Psoas muscle (tissue), 8 donors: ENCODE results near the gene BPNT1. TPM values are rescaled to one million over a fixed set of nuclear protein-coding genes. Genes with fewer than 3 reads are reported as not detected.
"Not testable (repeated sequence)": the region's sequence is repeated elsewhere in the genome, so short reads cannot be mapped to it uniquely, and the experiment has no call there.

Experiments
- ATAC-seq, 4 donors: fragments of 200-7000 bp; cut with Tn5 transposase; one replicate each; pipeline ENCODE4 v1.9.1; 2020; ENCODE audit warnings: moderate library complexity in 3 of 4, mild to moderate bottlenecking in 2 of 4
- DNase-seq, 2 donors: peaks; one replicate each; pipeline ENCODE4 v3.0.0-alpha.2; 2020
- H3K27ac ChIP-seq: fragments of 200-600 bp; one replicate; pipeline ENCODE4 v1.8.0; 2022
- H3K27me3 ChIP-seq, 3 donors: fragments of 200-600 bp in 1 of 3; one replicate each; pipeline versions ENCODE4 v1.6.1 to v1.8.0; 2013 to 2022; ENCODE audit warnings: low read length in 2 of 3, mild to moderate bottlenecking in 2 of 3, moderate library complexity in 1 of 3; ENCODE audit not compliant: insufficient read depth in 3 of 3
- H3K36me3 ChIP-seq, 2 donors: fragments of 200-600 bp in 1 of 2; one replicate each; pipeline versions ENCODE4 v1.6.1 to v1.8.0; 2013 to 2022; ENCODE audit warnings: low read depth in 1 of 2, mild to moderate bottlenecking in 1 of 2, moderate library complexity in 1 of 2; ENCODE audit not compliant: insufficient read depth in 1 of 2
- H3K4me1 ChIP-seq: fragments of 200-600 bp; one replicate; pipeline ENCODE4 v1.8.0; 2022
- H3K4me3 ChIP-seq: fragments of 200-600 bp; one replicate; pipeline ENCODE4 v1.8.0; 2022; ENCODE audit warnings: mild to moderate bottlenecking
- H3K9me3 ChIP-seq: fragments of 200-600 bp; one replicate; pipeline ENCODE4 v1.8.0; 2022
- WGBS, 3 donors: extraction: QIAGEN DNeasy Blood & Tissue Kit; methylation state at CpG; one replicate each; pipeline versions ENCODE4 v1.1.6 to v1.1.7; 2013; 5-methylcytosine and 5-hydroxymethylcytosine counted together
- intact Hi-C, 2 donors: fragments of 100-400 bp; cut with DNase I; formaldehyde crosslinking; loops; one replicate each; pipeline versions ENCODE4 v1.11.0 to v1.14.2; 2022
- polyA plus RNA-seq, 3 donors: library from polyadenylated mRNA; stranded (reverse); fragments of 200-250 nt; gene quantifications; one replicate each; pipeline ENCODE4 v1.2.3, GENCODE V29; 2013
- total RNA-seq, 4 donors: library from RNA; stranded (reverse); fragmentation: NEBNext Ultra II Directional in 2 of 4; extraction: Animal tissue kit (Norgen Biotek cat#: 25700) in 2 of 4; gene quantifications; one replicate each; pipeline versions ENCODE4 v1.2.1 to v1.2.4, GENCODE V29; 2021 to 2023
- TF ChIP-seq, protein P1 (sequence below): fragments of 200-600 bp; IDR thresholded peaks from one replicate; pipeline ENCODE4 v1.8.0; 2022; ENCODE audit warnings: antibody characterized with exemption
- donor health status: healthy with polysubstance abuse.
- donor health status: DM: no; HTN: no; CAD: no; lungs with moderate emphysema.
- donor health status: Bipolar disorder and iron deficiency.
- donor health status: healthy.
- donor health status: DM: yes; HTN: yes; CAD: no.
- donor health status: DM: no; HTN: no; CAD: no.
- donor health status: DM: no; HTN: no; CAD: no.
- donor health status: DM: yes; HTN: yes; CAD: no.

The BPNT1 gene
- total and polyA plus RNA-seq, 7 donors, result 5.8 to 12.3 (median 8.3) TPM

DNA sequence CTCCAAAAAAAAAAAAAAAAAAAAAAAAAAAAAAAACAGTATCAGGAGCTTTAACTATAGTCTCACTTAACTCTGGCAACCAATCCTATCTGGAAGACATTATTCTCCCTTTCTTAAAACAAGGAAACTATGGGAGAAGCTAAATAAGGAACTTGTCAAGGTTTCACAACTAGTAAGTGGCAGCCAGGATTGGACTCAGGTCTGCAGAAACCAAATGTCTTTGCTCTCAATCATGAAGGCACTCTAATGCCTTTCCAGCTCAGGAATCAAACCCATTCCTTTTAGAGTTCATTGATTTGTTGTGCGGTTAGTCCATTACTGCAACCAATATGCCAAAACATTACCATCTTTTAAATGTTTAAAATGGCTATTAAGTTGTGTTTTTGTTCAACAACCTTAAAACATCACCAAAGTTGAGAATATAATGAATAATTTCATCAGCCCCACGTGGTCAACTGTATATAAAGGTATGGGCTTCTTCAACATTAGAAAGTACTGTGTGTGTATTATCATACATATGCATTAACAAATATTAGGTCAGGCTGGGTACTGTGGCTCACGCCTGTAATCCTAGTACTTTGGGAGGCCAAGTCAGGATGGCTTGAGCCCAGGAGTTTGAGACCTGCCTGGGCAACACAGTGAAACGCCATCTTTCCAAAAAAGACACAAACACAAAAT lies 44.8 kb downstream of the BPNT1 start:
- Histone ChIP-seq H3K4me3 (peak overlapping the region; percentile 83), H3K4me1 (peaks cover 16% of the 10 kb centered on the region), H3K36me3 (peaks cover 0 to 14% of the 10 kb centered on the region in 2 donors), H3K27me3 (no peaks in the 10 kb centered on the region), H3K9me3 (no peaks in the 10 kb centered on the region), H3K27ac (peak overlapping the region; percentile 84)
- intact Hi-C loops, result loop anchor here in 1 of 2 donors (5.0 kb wide), 1 partner anchor 47 kb away; the partner anchor contains the start of gene IARS2
- WGBS, 3 donors, result 59 to 64% (median 59%) methylated on average over 4 of the region's 4 CpGs
- TF ChIP-seq, protein P1, sequence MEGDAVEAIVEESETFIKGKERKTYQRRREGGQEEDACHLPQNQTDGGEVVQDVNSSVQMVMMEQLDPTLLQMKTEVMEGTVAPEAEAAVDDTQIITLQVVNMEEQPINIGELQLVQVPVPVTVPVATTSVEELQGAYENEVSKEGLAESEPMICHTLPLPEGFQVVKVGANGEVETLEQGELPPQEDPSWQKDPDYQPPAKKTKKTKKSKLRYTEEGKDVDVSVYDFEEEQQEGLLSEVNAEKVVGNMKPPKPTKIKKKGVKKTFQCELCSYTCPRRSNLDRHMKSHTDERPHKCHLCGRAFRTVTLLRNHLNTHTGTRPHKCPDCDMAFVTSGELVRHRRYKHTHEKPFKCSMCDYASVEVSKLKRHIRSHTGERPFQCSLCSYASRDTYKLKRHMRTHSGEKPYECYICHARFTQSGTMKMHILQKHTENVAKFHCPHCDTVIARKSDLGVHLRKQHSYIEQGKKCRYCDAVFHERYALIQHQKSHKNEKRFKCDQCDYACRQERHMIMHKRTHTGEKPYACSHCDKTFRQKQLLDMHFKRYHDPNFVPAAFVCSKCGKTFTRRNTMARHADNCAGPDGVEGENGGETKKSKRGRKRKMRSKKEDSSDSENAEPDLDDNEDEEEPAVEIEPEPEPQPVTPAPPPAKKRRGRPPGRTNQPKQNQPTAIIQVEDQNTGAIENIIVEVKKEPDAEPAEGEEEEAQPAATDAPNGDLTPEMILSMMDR, result no peak
- DNase-seq (no peak), ATAC-seq (no peak)

DNA sequence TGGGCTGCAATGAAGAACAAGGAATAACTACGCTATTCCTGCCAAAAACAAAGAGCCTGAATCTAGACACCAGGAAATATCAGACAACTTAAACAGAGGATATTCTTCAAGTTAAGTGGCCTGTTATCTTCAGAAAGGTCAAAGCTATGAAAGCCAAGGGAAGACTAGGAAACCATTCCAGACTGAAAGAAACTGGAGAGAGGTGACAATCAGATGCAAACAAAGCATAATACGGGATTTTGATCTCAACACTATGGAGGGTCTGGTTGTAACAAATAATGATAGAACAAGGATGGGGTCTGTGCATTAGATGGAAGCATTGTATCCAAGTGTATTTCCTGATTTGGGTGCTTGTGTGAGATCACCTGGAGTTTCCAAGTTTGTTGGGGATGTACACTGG lies 45.9 kb downstream of the BPNT1 start:
- no peak for DNase-seq
- ATAC-seq, result no peak
- WGBS, 3 donors, result 78 to 87% (median 82%) methylated on average over 2 of the region's 2 CpGs
- intact Hi-C loops, result no loop called here
- H3K27ac ChIP-seq, result no peak overlapping the region
- peaks cover 0 to 26% of the 10 kb centered on the region in 2 donors for H3K36me3 ChIP-seq
- no peaks in the 10 kb centered on the region for H3K9me3 ChIP-seq
- TF ChIP-seq, protein P1, result no peak
- peaks cover 16% of the 10 kb centered on the region for H3K4me1 ChIP-seq
- no peak overlapping the region for H3K4me3 ChIP-seq
- no peaks in the 10 kb centered on the region for H3K27me3 ChIP-seq

DNA sequence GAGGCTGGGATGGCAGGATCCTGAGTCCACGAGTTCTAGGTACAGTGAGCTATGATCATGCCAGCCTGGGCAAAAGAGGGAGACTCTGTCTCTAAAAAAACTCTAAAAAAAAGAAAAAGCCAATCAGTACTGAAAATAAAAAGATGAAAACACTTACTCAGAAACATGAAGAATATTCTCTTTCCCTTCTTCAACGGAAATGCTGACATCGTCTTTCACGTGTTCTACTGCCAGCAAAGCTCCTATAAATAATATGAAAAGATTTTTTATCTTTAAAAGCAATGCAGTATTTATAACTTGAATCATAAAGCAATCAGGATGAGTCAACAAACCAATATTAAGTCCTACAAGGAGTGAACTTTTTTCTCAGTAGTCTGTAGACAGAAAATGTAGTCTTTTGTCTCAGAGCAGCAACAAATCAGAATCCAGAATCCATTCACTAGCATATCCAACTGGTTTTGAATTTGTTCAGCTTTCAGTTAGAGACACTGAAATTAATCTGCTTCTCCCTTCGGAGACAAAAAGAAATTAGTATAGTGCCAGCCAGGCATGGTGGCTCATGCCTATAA lies 49.5 kb downstream of the BPNT1 start:
- 84 to 90% (median 85%) methylated on average over 5 of the region's 5 CpGs for WGBS, 3 donors
- H3K36me3 ChIP-seq, result peaks cover 0 to 46% of the 10 kb centered on the region in 2 donors
- H3K27me3 ChIP-seq, result no peaks in the 10 kb centered on the region

DNA sequence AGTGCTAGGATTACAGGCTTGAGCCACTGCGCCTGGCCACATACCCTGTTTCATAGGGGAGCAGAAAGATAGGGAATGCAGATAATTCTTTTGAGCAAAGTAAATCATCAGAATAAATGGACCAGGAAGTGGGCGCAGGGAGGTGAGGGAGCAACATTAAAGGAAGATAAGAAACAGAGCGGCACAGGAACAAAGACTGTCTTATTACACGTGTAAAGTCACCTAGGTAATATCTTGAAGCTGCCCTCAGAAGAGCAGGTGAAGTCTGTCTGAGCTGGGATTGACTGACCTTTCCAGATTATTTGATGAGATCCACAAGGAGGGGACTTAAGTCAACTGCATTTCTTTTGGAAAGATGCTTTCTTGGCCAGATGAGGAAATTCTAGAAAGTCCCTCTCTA lies 50.9 kb downstream of the BPNT1 start:
- Histone ChIP-seq H3K27ac (no peak overlapping the region), H3K4me3 (no peak overlapping the region), H3K9me3 (no peaks in the 10 kb centered on the region), H3K27me3 (no peaks in the 10 kb centered on the region), H3K36me3 (peaks cover 0 to 61% of the 10 kb centered on the region in 2 donors), H3K4me1 (no peaks in the 10 kb centered on the region)
- DNase-seq (no peak), ATAC-seq (no peak)
- TF ChIP-seq, protein P1, result no peak
- WGBS, 3 donors, result 93 to 96% (median 94%) methylated on average over 4 of the region's 4 CpGs
- intact Hi-C loops, result loop anchor here in 1 of 2 donors (10.0 kb wide), 1 partner anchor 64 kb away; no protein-coding TSS in a partner anchor

More for the DNA sequence above, 49.5 kb downstream of the BPNT1 start:
- no peak overlapping the region for H3K4me3 ChIP-seq
- intact Hi-C loops, result no loop called here
- no peak overlapping the region for H3K27ac ChIP-seq
- TF ChIP-seq, protein P1, result no peak
- ATAC-seq (no peak), DNase-seq (no peak)
- peaks cover 10% of the 10 kb centered on the region for H3K4me1 ChIP-seq
- no peaks in the 10 kb centered on the region for H3K9me3 ChIP-seq

DNA sequence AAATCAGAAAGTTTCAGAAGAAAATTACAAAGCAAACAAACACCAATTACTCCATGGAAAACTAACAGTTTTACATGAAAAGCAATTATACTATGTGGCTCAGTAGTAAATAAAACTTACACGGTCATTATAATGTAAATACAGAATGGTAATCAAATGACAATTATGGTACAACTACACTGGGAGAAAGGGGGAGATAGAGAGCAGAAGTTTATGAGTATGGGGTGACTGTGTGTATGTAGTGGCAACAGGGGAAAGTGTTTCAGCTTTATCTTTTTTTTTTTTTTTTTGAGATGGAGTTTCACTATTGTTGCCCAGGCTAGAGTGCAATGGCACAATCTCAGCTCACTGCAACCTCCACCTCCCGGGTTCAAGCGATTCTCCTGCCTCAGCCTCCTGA lies 51.8 kb downstream of the BPNT1 start:
- not testable (repeated sequence) for H3K9me3 ChIP-seq, H3K4me3 ChIP-seq, H3K27me3 ChIP-seq, DNase-seq, ATAC-seq, H3K4me1 ChIP-seq, H3K27ac ChIP-seq
- 87 to 98% (median 95%) methylated on average over 3 of the region's 3 CpGs for WGBS, 3 donors
- intact Hi-C loops, result loop anchor here in 1 of 2 donors (10.0 kb wide), 1 partner anchor 63 kb away; no protein-coding TSS in a partner anchor
- H3K36me3 ChIP-seq, result peaks cover 0 to 69% of the 10 kb centered on the region in 2 donors
